IMR-90 (cell line): ENCODE data around the gene NPIPA5. TPM values are rescaled to one million over a fixed set of nuclear protein-coding genes. Genes with fewer than 3 reads are reported as not detected.

ENCODE experiments used
- ATAC-seq: fragments of 200-7000 bp; cut with Tn5 transposase; 2 replicates; pipeline ENCODE4 v1.9.1; 2020; ENCODE audit warnings: low read depth, mild to moderate bottlenecking, moderate library complexity
- BruUV-seq: library from RNA; stranded (reverse); fragments of 400-500 nt; replicated peaks from 2 replicates; lab custom pipeline; 2021; lab: Mats Ljungman, UMichigan
- CTCF ChIA-PET: fragments of 300-600 bp; formaldehyde crosslinking; extraction: SDS; loops from one replicate; lab custom pipeline; 2021; ENCODE audit warnings: antibody characterized with exemption; lab: Yijun Ruan, JAX
- POLR2A ChIA-PET: fragments of 300-600 bp; sonication (Branson Sonifier 250); formaldehyde crosslinking; loops from one replicate; lab custom pipeline; 2022; ENCODE audit warnings: antibody characterized with exemption; ENCODE audit not compliant: unreplicated experiment; lab: Charles Lee
- DNase-seq: peaks from one replicate; pipeline ENCODE4 v3.0.0; 2013
- H2AFZ ChIP-seq: replicated peaks from 2 replicates; pipeline ENCODE3; 2013; ENCODE audit warnings: low read length, mild to moderate bottlenecking; ENCODE audit not compliant: poor library complexity
- H2AK5ac ChIP-seq: 2 replicates; pipeline ENCODE4 v1.6.1; 2013; ENCODE audit warnings: low read depth, low read length, inconsistent platforms
- H2AK9ac ChIP-seq: replicated peaks from 2 replicates; pipeline ENCODE3; 2013; ENCODE audit warnings: mild to moderate bottlenecking, low read depth, low read length, moderate library complexity; ENCODE audit not compliant: poor library complexity
- H2BK120ac ChIP-seq: 2 replicates; pipeline ENCODE4 v1.6.1; 2013; ENCODE audit warnings: low read depth, low read length, inconsistent platforms
- H2BK15ac ChIP-seq: 3 replicates; pipeline ENCODE4 v1.6.1; 2013; ENCODE audit warnings: low read depth, low read length, inconsistent platforms
- H2BK20ac ChIP-seq: 2 replicates; pipeline ENCODE4 v1.6.1; 2013; ENCODE audit warnings: low read depth, mild to moderate bottlenecking, inconsistent platforms, low read length, moderate library complexity
- H2BK5ac ChIP-seq: 2 replicates; pipeline ENCODE4 v1.6.1; 2013; ENCODE audit warnings: mild to moderate bottlenecking, low read depth, low read length, inconsistent platforms; ENCODE audit not compliant: poor library complexity, severe bottlenecking
- H3K14ac ChIP-seq: replicated peaks from 2 replicates; pipeline ENCODE4 v1.6.1; 2013; ENCODE audit warnings: low read depth, low read length, inconsistent platforms
- H3K18ac ChIP-seq: 2 replicates; pipeline ENCODE4 v1.6.1; 2013; ENCODE audit warnings: low read depth, low read length, control low read depth
- H3K23ac ChIP-seq: 2 replicates; pipeline ENCODE4 v1.6.1; 2013; ENCODE audit warnings: low read depth, low read length, inconsistent platforms
- H3K27ac ChIP-seq: 2 replicates; pipeline ENCODE4 v1.5.1; 2013; ENCODE audit warnings: mild to moderate bottlenecking, control low read depth, low read length; ENCODE audit not compliant: insufficient read depth
- H3K27me3 ChIP-seq: 2 replicates; pipeline ENCODE4 v1.6.1; 2013; ENCODE audit warnings: low read length; ENCODE audit not compliant: control insufficient read depth, insufficient read depth
- H3K36me3 ChIP-seq: 2 replicates; pipeline ENCODE4 v1.6.1; 2013; ENCODE audit warnings: low read length, mixed read lengths; ENCODE audit not compliant: control insufficient read depth, insufficient read depth
- H3K4ac ChIP-seq: 2 replicates; pipeline ENCODE4 v1.6.1; 2013; ENCODE audit warnings: low read depth, low read length, inconsistent platforms
- H3K4me1 ChIP-seq: 2 replicates; pipeline ENCODE4 v1.6.1; 2013; ENCODE audit warnings: low read length, mixed read lengths; ENCODE audit not compliant: control insufficient read depth, insufficient read depth
- H3K4me2 ChIP-seq: 2 replicates; pipeline ENCODE4 v1.6.1; 2013; ENCODE audit warnings: low read depth, mild to moderate bottlenecking, control low read depth, low read length, moderate library complexity
- H3K4me3 ChIP-seq: 2 replicates; pipeline ENCODE4 v1.5.1; 2013; ENCODE audit warnings: low read depth, mild to moderate bottlenecking, control low read depth, low read length, moderate library complexity; ENCODE audit not compliant: insufficient read depth
- H3K56ac ChIP-seq: 2 replicates; pipeline ENCODE4 v1.6.1; 2013; ENCODE audit warnings: low read length, inconsistent platforms; ENCODE audit not compliant: insufficient read depth; ENCODE audit errors: extremely low read depth
- H3K79me1 ChIP-seq, 2 experiments: 2 replicates each; pipeline ENCODE4 v1.6.1; 2013; ENCODE audit warnings: low read length in 2 of 2, inconsistent platforms in 1 of 2, low read depth in 1 of 2
- H3K9ac ChIP-seq: 2 replicates; pipeline ENCODE4 v1.6.1; 2013; ENCODE audit warnings: low read depth, low read length, control low read depth
- H3K9me1 ChIP-seq: 2 replicates; pipeline ENCODE4 v1.6.1; 2013; ENCODE audit warnings: low read length, inconsistent platforms; ENCODE audit not compliant: insufficient read depth
- H3K9me3 ChIP-seq: 2 replicates; pipeline ENCODE4 v1.6.1; 2013; ENCODE audit warnings: low read length; ENCODE audit not compliant: control insufficient read depth, insufficient read depth
- H4K20me1 ChIP-seq: 2 replicates; pipeline ENCODE4 v1.6.1; 2013; ENCODE audit warnings: low read length, inconsistent platforms; ENCODE audit not compliant: insufficient read depth
- H4K5ac ChIP-seq: 2 replicates; pipeline ENCODE4 v1.6.1; 2013; ENCODE audit warnings: mild to moderate bottlenecking, low read depth, low read length, control low read depth
- H4K8ac ChIP-seq, 2 experiments: 2 replicates each; pipeline ENCODE4 v1.6.1; 2013; ENCODE audit warnings: low read depth in 2 of 2, low read length in 2 of 2, control low read depth in 1 of 2, inconsistent platforms in 1 of 2
- H4K91ac ChIP-seq: 2 replicates; pipeline ENCODE4 v1.6.1; 2013; ENCODE audit warnings: low read depth, low read length, inconsistent platforms; ENCODE audit not compliant: insufficient read depth
- BHLHE40 ChIP-seq: fragments of 150-350 bp; IDR thresholded peaks from 2 replicates; pipeline ENCODE4 v1.6.1; 2016; ENCODE audit warnings: mild to moderate bottlenecking, low read depth, low read length
- ELK1 ChIP-seq: fragments of 150-350 bp; IDR thresholded peaks from 2 replicates; pipeline ENCODE4 v1.6.1; 2016; ENCODE audit warnings: low read depth, mild to moderate bottlenecking, low read length, moderate library complexity, borderline replicate concordance
- FOS ChIP-seq: fragments of 150-350 bp; IDR thresholded peaks from 2 replicates; pipeline ENCODE4 v1.6.1; 2016; ENCODE audit warnings: low read depth, low read length
- MAFK ChIP-seq: IDR thresholded peaks from 2 replicates; pipeline ENCODE4 v1.6.1; 2012; ENCODE audit warnings: low read depth, low read length, improper control_type of control experiment
- MAZ ChIP-seq: IDR thresholded peaks from 2 replicates; pipeline ENCODE4 v1.6.1; 2012; ENCODE audit warnings: low read depth, mild to moderate bottlenecking, low read length, improper control_type of control experiment, moderate library complexity, borderline replicate concordance
- MXI1 ChIP-seq: IDR thresholded peaks from 2 replicates; pipeline ENCODE4 v1.6.1; 2012; ENCODE audit warnings: low read depth, mild to moderate bottlenecking, low read length, moderate library complexity, borderline replicate concordance
- POLR2A ChIP-seq: IDR thresholded peaks from 2 replicates; pipeline ENCODE4 v1.6.1; 2012; ENCODE audit warnings: mild to moderate bottlenecking, low read depth, low read length
- RAD21 ChIP-seq: IDR thresholded peaks from 2 replicates; pipeline ENCODE4 v1.6.1; 2012; ENCODE audit warnings: low read length, improper control_type of control experiment
- RCOR1 ChIP-seq: IDR thresholded peaks from 2 replicates; pipeline ENCODE4 v1.6.1; 2012; ENCODE audit warnings: mild to moderate bottlenecking, low read length, improper control_type of control experiment; ENCODE audit not compliant: insufficient replicate concordance
- RFX5 ChIP-seq: IDR thresholded peaks from 2 replicates; pipeline ENCODE4 v1.8.0; 2012; ENCODE audit warnings: low read depth, mild to moderate bottlenecking, low read length, moderate library complexity
- USF2 ChIP-seq: fragments of 150-350 bp; IDR thresholded peaks from 2 replicates; pipeline ENCODE4 v1.6.1; 2017; ENCODE audit warnings: mild to moderate bottlenecking, antibody characterized with exemption, low read length, low read depth
- WGBS, 2 experiments: methylation state at CpG; one replicate each; pipeline versions ENCODE4 v1.1.5 to v1.1.7; 2013; ENCODE audit warnings: missing lambda C conversion rate in 2 of 2; ENCODE audit not compliant: insufficient read length in 1 of 2; ENCODE audit errors: extremely low coverage in 2 of 2; 5-methylcytosine and 5-hydroxymethylcytosine counted together
- dilution Hi-C: fragments of 300-500 bp; cut with HindIII; formaldehyde crosslinking; loops from one replicate; pipeline ENCODE4 v1.14.3; 2018; ENCODE audit warnings: low sequenced_read_pairs; ENCODE audit not compliant: unreplicated experiment
- in situ Hi-C: fragments of 300-500 bp; cut with MboI; formaldehyde crosslinking; loops from 3 replicates; pipeline ENCODE4 v1.14.3; 2019; ENCODE audit warnings: low sequenced_read_pairs, inconsistent platforms, mixed read lengths
- intact Hi-C: fragments of 100-400 bp; cut with micrococcal nuclease; formaldehyde crosslinking; loops from 2 replicates; pipeline ENCODE4 v1.10.0; 2022
- polyA plus RNA-seq, 3 experiments: library from polyadenylated mRNA; depleted of rRNA; stranded (reverse); fragments of >200 nt; gene quantifications; 2 replicates each; pipeline ENCODE4 v1.2.3, GENCODE V29; 2012; ENCODE audit warnings: low replicate concordance in 1 of 3
- total RNA-seq: library from RNA; depleted of rRNA; stranded (reverse); fragments of >200 nt; gene quantifications from 2 replicates; pipeline ENCODE4 v1.2.3, GENCODE V29; 2012

NPIPA5 gene
- total and polyA plus RNA-seq, 2 of the 4 experiments (the other 2 are of a cell fraction): 1.3 TPM; not detected in 1

GRCh38 chr16:15403392-15403995 lies 25.4 kb upstream of the NPIPA5 start:
- Histone ChIP-seq H3K27me3 (peaks cover 4% of the 10 kb centered on the region), H3K18ac (no peak overlapping the region), H4K8ac (no peak overlapping the region), H3K4me3 (no peak overlapping the region), H3K23ac (no peak overlapping the region), H3K36me3 (no peaks in the 10 kb centered on the region), H3K4me2 (no peak overlapping the region), H2BK5ac (no peak overlapping the region), H3K4me1 (no peaks in the 10 kb centered on the region), H2BK120ac (no peak overlapping the region), H3K9ac (no peak overlapping the region), H3K79me1 (no peaks in the 10 kb centered on the region), H2AFZ (no peak overlapping the region), H3K27ac (no peak overlapping the region), H3K9me3 (no peaks in the 10 kb centered on the region), H3K9me1 (no peaks in the 10 kb centered on the region), H3K56ac (no peak overlapping the region), H4K91ac (no peak overlapping the region), H3K14ac (no peak overlapping the region), H4K5ac (no peak overlapping the region), H2AK9ac (no peak overlapping the region), H2AK5ac (no peak overlapping the region), H3K4ac (no peak overlapping the region), H2BK20ac (no peak overlapping the region), H4K20me1 (no peaks in the 10 kb centered on the region), H2BK15ac (no peak overlapping the region)
- BruUV-seq: no TSS peak
- DNase-seq (no peak), ATAC-seq (no peak)
- intact Hi-C loops (no loop called here), in situ Hi-C loops (no loop called here), dilution Hi-C loops (no loop called here)
- ChIA-PET POLR2A (no interaction called here), CTCF (no interaction called here)
- 96% methylated on average over 4 of the region's 9 CpGs; no CpG with 5 or more reads in 1 of the 2 experiments for WGBS, 2 experiments
- no peak for TF ChIP-seq BHLHE40
- no peak for TF ChIP-seq MAZ
- TF ChIP-seq USF2: no peak
- TF ChIP-seq POLR2A: no peak
- TF ChIP-seq FOS: no peak
- TF ChIP-seq RFX5: no peak
- no peak for TF ChIP-seq ELK1
- no peak for TF ChIP-seq MAFK
- no peak for TF ChIP-seq RAD21
- TF ChIP-seq RCOR1: no peak
- TF ChIP-seq MXI1: no peak
